Pancreas (tissue), 10 donors: Measurements from ENCODE around the gene CSMD2. TPM values are rescaled to one million over a fixed set of nuclear protein-coding genes. Genes with fewer than 3 reads are reported as not detected.

ENCODE experiments used
- ATAC-seq, 4 donors: fragments of 200-7000 bp; cut with Tn5 transposase; one replicate each; pipeline versions ENCODE4 v1.8.0 to v1.9.1; 2020; ENCODE audit warnings: mild to moderate bottlenecking in 4 of 4, moderate library complexity in 4 of 4
- DNase-seq, 6 donors: peaks; one replicate each; pipeline ENCODE4 v3.0.0-alpha.2; 2020
- FAIRE-seq: peaks from 2 replicates; lab custom pipeline; 2012; peaks lifted over from hg19 to GRCh38; lab: Jason Lieb, UNC
- H3K27ac ChIP-seq, 4 donors: fragments of 200-600 bp; sonication (generic); 1 replicate in 3 of 4; 2 replicates in 1 of 4; pipeline versions ENCODE4 v1.5.0 to v1.8.0; 2020
- H3K27me3 ChIP-seq, 4 donors: fragments of 200-600 bp; one replicate each; pipeline ENCODE4 v1.8.0; 2021
- H3K36me3 ChIP-seq, 3 donors: fragments of 200-600 bp; sonication (generic) in 1 of 3; one replicate each; pipeline versions ENCODE4 v1.5.0 to v1.8.0; 2020 to 2021
- H3K4me1 ChIP-seq, 3 donors: fragments of 200-600 bp; one replicate each; pipeline ENCODE4 v1.8.0; 2021
- H3K4me3 ChIP-seq, 4 donors: fragments of 200-600 bp; sonication (generic) in 2 of 4; one replicate each; pipeline versions ENCODE4 v1.5.0 to v1.8.0; 2020 to 2021
- H3K9me3 ChIP-seq, 4 donors: fragments of 200-600 bp; one replicate each; pipeline ENCODE4 v1.8.0; 2021
- WGBS, 2 donors: extraction: QIAGEN DNeasy Blood & Tissue Kit; methylation state at CpG; one replicate each; pipeline ENCODE4 v1.1.7; 2013; 5-methylcytosine and 5-hydroxymethylcytosine counted together
- intact Hi-C, 3 donors: fragments of 100-400 bp; cut with DNase I; formaldehyde crosslinking; loops; one replicate each; pipeline versions ENCODE4 v1.11.1 to v1.14.2; 2022
- polyA plus RNA-seq, 2 donors: library from polyadenylated mRNA; stranded (reverse); fragments of 200-250 nt; gene quantifications; one replicate each; pipeline ENCODE4 v1.2.3, GENCODE V29; 2013
- total RNA-seq, 6 donors: library from RNA; stranded (reverse); fragmentation: NEBNext Ultra II Directional in 4 of 6; extraction: Animal tissue kit (Norgen Biotek cat#: 25700) in 4 of 6; gene quantifications; one replicate each; pipeline versions ENCODE4 v1.2.1 to v1.2.4, GENCODE V29; 2021 to 2023
- TF ChIP-seq, protein P1 (sequence below), 4 donors: fragments of 200-600 bp; sonication (generic) in 3 of 4; IDR thresholded peaks; one replicate each; pipeline versions ENCODE4 v1.5.0 to v1.8.0; 2021; ENCODE audit warnings: antibody characterized with exemption in 4 of 4
- donor health status: healthy with polysubstance abuse.
- donor health status: DM: no; HTN: no; CAD: no; lungs with moderate emphysema.
- donor health status: DM: no; HTN: no; CAD: no.
- donor health status: control.
- donor health status: control.
- donor health status: Bipolar disorder and iron deficiency.
- donor health status: DM: yes; HTN: yes; CAD: no.
- donor health status: DM: no; HTN: no; CAD: no.
- donor health status: DM: no; HTN: no; CAD: no.
- donor health status: DM: yes; HTN: yes; CAD: no.

The CSMD2 gene
- total and polyA plus RNA-seq, 8 donors = 0.04 to 2.0 (median 0.36) TPM

DNA sequence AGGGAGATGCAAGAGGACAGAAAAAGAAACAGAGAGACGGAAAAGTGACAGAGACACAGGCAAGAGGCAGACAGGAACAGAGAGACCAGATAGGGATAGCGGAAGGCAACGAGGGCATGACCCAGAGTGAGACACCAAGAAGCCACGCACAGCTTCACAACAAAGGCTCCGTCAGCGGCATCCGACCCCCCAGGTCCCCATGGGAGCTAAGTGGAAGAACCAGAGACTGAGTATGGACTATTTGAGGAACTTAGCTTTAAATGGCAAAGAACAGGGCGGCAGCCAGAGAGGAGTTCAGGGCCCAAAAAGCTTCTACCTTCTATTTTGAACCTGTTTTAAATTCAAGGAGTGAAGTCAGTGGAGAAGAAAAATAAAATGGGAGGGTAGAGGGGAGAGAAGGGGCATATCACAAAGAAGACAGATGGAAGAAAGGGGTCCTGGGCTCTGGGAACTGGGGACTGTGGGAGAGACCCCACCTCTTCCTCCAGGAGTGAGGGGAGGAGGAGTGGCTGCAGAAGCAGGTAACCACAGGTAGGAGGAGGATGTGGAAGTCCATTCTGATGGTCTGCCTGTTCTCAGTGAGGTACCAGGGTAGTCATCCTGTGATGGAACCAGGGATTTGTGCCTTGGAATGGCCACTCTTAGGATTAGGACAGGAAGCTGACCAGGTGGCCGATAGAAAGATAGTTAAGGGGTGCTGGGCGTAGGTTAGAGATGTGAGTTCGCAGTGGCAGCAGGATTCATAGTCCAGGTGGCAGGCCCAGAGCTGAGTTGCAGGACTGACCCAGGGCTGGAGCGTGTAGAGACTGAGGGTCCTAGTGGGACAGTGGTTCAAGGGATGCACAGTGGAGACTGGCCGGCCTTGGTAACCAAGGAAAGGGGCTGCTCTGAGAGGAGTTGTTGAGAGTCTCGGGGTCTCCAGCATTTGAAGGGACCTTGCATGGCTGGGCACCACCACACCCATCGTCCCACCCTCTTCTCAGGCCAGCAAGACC, 37.7 kb downstream of the CSMD2 start:
- FAIRE-seq (no peak), ATAC-seq (no peak), DNase-seq (no peak)
- intact Hi-C loops = no loop called here
- no peaks in the 10 kb centered on the region for H3K36me3 ChIP-seq
- no peaks in the 10 kb centered on the region for H3K4me1 ChIP-seq
- H3K9me3 ChIP-seq = no peaks in the 10 kb centered on the region
- no peak overlapping the region for H3K27ac ChIP-seq
- H3K27me3 ChIP-seq = no peaks in the 10 kb centered on the region
- 68 to 79% methylated on average over 14 to 15 of the region's 15 CpGs for WGBS, 2 donors
- TF ChIP-seq, protein P1, sequence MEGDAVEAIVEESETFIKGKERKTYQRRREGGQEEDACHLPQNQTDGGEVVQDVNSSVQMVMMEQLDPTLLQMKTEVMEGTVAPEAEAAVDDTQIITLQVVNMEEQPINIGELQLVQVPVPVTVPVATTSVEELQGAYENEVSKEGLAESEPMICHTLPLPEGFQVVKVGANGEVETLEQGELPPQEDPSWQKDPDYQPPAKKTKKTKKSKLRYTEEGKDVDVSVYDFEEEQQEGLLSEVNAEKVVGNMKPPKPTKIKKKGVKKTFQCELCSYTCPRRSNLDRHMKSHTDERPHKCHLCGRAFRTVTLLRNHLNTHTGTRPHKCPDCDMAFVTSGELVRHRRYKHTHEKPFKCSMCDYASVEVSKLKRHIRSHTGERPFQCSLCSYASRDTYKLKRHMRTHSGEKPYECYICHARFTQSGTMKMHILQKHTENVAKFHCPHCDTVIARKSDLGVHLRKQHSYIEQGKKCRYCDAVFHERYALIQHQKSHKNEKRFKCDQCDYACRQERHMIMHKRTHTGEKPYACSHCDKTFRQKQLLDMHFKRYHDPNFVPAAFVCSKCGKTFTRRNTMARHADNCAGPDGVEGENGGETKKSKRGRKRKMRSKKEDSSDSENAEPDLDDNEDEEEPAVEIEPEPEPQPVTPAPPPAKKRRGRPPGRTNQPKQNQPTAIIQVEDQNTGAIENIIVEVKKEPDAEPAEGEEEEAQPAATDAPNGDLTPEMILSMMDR (IDR thresholded peaks at IDR 0.05) = no peak
- H3K4me3 ChIP-seq = no peak overlapping the region

DNA sequence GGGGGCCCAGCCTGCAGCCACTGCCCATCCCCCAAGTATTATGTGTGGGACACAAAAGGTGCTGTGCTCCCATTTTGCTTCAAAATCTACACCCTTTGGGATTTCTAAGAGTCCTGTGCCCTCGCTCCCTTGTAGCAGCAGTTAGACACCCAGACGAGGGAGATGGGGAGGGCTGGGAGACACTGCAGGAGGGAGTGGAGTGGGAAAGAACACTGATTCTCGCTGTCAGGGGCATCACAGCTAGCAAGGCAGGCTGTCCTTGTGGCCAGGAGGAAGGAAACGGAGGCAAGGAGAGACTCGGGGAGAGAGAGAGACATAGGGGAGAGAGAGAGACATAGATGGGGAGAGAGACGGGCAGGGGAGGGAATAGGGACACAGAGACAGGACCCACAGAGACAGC, 38.5 kb downstream of the CSMD2 start:
- ATAC-seq (no peak), DNase-seq (no peak), FAIRE-seq (no peak)
- H3K4me1 ChIP-seq = no peaks in the 10 kb centered on the region
- no peak overlapping the region for H3K27ac ChIP-seq
- no peak overlapping the region for H3K4me3 ChIP-seq
- intact Hi-C loops = no loop called here
- no peaks in the 10 kb centered on the region for H3K9me3 ChIP-seq
- no peaks in the 10 kb centered on the region for H3K27me3 ChIP-seq
- TF ChIP-seq, protein P1 (IDR thresholded peaks at IDR 0.05) = no peak
- H3K36me3 ChIP-seq = no peaks in the 10 kb centered on the region
- WGBS, 2 donors = 62 to 72% methylated on average over 6 of the region's 6 CpGs

DNA sequence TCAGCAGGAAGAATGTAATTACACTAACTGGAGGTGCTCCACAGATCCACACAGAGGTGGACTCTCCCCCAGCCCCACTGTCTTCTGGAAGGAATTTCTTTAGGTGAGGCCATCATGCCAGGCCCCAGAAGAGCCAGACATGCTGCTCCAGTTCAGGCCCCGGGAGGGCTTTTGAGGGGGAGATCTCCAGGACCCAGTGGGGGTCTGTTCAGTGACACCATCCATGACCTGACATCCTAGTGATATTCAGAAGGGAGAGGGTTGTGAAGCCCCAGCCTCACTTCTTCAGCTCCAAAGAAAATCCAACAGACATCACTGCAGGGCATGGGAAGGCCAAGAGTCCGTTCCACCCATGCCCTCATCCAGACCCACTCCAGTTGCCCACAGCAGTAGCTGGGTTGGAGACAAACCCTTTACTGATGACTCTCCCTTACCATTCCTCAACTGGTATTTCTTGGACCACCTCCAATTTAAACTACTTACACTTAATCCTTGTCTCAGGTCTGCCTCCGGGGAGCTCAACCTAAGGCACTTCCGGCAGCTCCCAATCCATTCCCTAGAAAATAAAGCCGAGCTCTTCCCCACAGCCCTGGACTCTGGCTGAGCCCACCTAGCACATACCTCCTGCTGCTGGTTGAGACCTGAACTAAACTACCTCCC, 39.2 kb downstream of the CSMD2 start:
- intact Hi-C loops = no loop called here
- no peaks in the 10 kb centered on the region for H3K27me3 ChIP-seq
- H3K27ac ChIP-seq = no peak overlapping the region
- no peaks in the 10 kb centered on the region for H3K4me1 ChIP-seq
- ATAC-seq (no peak), FAIRE-seq (no peak), DNase-seq (no peak)
- no peak overlapping the region for H3K4me3 ChIP-seq
- WGBS, 2 donors = 70 to 75% methylated on average over 5 of the region's 5 CpGs
- TF ChIP-seq, protein P1 (IDR thresholded peaks at IDR 0.05) = no peak
- H3K9me3 ChIP-seq = no peaks in the 10 kb centered on the region
- no peaks in the 10 kb centered on the region for H3K36me3 ChIP-seq

DNA sequence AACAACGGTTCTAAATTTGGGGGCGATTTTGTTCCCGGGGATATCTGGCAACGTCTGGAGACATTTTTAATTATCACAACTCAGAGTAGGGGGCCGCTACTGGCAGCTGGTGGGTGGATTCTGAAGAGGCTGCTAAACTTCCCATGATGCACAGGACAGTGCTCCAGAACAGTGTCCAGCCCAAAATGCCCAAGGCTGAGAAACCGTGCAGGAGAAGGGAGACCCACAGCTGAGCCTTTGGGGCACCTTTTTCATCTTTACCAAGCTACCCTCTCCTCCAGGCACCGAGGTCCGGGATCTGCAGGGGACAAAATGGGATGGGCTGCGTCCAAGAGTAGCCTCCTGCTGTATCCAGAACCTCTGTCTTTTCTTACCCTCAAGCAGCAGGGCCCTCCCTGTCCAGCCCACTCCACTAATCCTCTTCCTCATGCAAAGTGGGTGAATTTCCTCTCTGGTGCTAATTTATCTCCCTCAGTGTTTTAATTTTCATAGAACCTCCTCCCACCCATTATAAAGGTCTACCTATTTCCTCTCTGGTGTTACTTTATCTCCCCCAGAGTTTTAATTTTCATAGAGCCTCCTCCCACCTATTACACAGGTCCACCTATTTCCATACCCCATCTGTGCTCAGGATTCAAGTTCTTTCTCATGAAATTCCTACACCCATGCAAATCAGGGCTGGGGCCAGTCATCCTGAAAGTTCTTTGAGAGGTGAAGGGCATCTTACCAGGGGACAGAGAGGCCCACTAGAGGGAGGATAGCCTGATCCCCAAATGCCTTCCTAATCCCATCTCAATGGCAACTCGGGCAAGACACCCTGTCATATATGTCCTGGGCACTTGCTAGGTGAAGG, 42.7 kb downstream of the CSMD2 start:
- no peak overlapping the region for H3K27ac ChIP-seq
- ATAC-seq (no peak), FAIRE-seq (no peak), DNase-seq (no peak)
- no peaks in the 10 kb centered on the region for H3K27me3 ChIP-seq
- H3K36me3 ChIP-seq = no peaks in the 10 kb centered on the region
- H3K4me3 ChIP-seq = no peak overlapping the region
- TF ChIP-seq, protein P1 (IDR thresholded peaks at IDR 0.05) = no peak
- no peaks in the 10 kb centered on the region for H3K9me3 ChIP-seq
- H3K4me1 ChIP-seq = no peaks in the 10 kb centered on the region
- WGBS, 2 donors = 69 to 82% methylated on average over 10 of the region's 10 CpGs
- intact Hi-C loops = no loop called here
